NB4 (cell line): ENCODE measurements around the gene SYNC.

ENCODE experiments used
- CTCF ChIP-seq: IDR thresholded peaks from one replicate; pipeline ENCODE4 v1.5.1; 2012; ENCODE audit warnings: low read depth, low read length
- MYC ChIP-seq: IDR thresholded peaks from 2 replicates; pipeline ENCODE4 v1.6.1; 2011; ENCODE audit warnings: low read depth, low read length
- POLR2A ChIP-seq: IDR thresholded peaks from 2 replicates; pipeline ENCODE4 v1.6.1; 2011; ENCODE audit warnings: mild to moderate bottlenecking; ENCODE audit not compliant: insufficient read length; ENCODE audit errors: extremely low read depth
- TF ChIP-seq, protein P1 (sequence below): IDR thresholded peaks from 2 replicates; pipeline ENCODE4 v1.6.1; 2011; ENCODE audit warnings: low read depth, low read length

- TF ChIP-seq CTCF (no peak), POLR2A (no peak), MYC (no peak)
- TF ChIP-seq, protein P1, sequence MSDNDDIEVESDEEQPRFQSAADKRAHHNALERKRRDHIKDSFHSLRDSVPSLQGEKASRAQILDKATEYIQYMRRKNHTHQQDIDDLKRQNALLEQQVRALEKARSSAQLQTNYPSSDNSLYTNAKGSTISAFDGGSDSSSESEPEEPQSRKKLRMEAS, result no peak
Observed at GRCh38 chr1:32686387-32686786, 16.2 kb downstream of the SYNC start.
